HL-60 (cell line): Measurements from ENCODE around the gene IGFL3.

Experiments used
- GABPA ChIP-seq: IDR thresholded peaks from 2 replicates; pipeline ENCODE4 v1.6.1; 2012; ENCODE audit warnings: low read depth
- POLR2AphosphoS5 ChIP-seq: IDR thresholded peaks from 2 replicates; pipeline ENCODE4 v1.6.1; 2012; ENCODE audit warnings: low read depth
- SPI1 ChIP-seq: IDR thresholded peaks from 2 replicates; pipeline ENCODE4 v1.6.1; 2012; ENCODE audit warnings: low read depth, mild to moderate bottlenecking, borderline replicate concordance
- TF ChIP-seq, protein P1 (sequence below): IDR thresholded peaks from one replicate; pipeline ENCODE4 v1.5.1; 2011; ENCODE audit warnings: low read length, control low read depth, inconsistent platforms; ENCODE audit not compliant: insufficient read depth
- TF ChIP-seq, protein P2 (sequence below): IDR thresholded peaks from 2 replicates; pipeline ENCODE4 v1.6.1; 2012; ENCODE audit warnings: low read depth; ENCODE audit not compliant: insufficient replicate concordance

GRCh38 chr19:46115396-46116106 is 8.9 kb downstream of the IGFL3 start:
- TF ChIP-seq, protein P1, sequence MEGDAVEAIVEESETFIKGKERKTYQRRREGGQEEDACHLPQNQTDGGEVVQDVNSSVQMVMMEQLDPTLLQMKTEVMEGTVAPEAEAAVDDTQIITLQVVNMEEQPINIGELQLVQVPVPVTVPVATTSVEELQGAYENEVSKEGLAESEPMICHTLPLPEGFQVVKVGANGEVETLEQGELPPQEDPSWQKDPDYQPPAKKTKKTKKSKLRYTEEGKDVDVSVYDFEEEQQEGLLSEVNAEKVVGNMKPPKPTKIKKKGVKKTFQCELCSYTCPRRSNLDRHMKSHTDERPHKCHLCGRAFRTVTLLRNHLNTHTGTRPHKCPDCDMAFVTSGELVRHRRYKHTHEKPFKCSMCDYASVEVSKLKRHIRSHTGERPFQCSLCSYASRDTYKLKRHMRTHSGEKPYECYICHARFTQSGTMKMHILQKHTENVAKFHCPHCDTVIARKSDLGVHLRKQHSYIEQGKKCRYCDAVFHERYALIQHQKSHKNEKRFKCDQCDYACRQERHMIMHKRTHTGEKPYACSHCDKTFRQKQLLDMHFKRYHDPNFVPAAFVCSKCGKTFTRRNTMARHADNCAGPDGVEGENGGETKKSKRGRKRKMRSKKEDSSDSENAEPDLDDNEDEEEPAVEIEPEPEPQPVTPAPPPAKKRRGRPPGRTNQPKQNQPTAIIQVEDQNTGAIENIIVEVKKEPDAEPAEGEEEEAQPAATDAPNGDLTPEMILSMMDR: no peak
- TF ChIP-seq, protein P2, sequence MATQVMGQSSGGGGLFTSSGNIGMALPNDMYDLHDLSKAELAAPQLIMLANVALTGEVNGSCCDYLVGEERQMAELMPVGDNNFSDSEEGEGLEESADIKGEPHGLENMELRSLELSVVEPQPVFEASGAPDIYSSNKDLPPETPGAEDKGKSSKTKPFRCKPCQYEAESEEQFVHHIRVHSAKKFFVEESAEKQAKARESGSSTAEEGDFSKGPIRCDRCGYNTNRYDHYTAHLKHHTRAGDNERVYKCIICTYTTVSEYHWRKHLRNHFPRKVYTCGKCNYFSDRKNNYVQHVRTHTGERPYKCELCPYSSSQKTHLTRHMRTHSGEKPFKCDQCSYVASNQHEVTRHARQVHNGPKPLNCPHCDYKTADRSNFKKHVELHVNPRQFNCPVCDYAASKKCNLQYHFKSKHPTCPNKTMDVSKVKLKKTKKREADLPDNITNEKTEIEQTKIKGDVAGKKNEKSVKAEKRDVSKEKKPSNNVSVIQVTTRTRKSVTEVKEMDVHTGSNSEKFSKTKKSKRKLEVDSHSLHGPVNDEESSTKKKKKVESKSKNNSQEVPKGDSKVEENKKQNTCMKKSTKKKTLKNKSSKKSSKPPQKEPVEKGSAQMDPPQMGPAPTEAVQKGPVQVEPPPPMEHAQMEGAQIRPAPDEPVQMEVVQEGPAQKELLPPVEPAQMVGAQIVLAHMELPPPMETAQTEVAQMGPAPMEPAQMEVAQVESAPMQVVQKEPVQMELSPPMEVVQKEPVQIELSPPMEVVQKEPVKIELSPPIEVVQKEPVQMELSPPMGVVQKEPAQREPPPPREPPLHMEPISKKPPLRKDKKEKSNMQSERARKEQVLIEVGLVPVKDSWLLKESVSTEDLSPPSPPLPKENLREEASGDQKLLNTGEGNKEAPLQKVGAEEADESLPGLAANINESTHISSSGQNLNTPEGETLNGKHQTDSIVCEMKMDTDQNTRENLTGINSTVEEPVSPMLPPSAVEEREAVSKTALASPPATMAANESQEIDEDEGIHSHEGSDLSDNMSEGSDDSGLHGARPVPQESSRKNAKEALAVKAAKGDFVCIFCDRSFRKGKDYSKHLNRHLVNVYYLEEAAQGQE: no peak
- TF ChIP-seq POLR2AphosphoS5 (no peak), GABPA (no peak), SPI1 (no peak)
